Retinal pigment epithelial cell (primary cell): ENCODE results near the gene LIMD2.

Experiments
- DNase-seq: peaks from one replicate; pipeline ENCODE4 v3.0.0-alpha.2; 2010; ENCODE audit warnings: low read depth
- H3K4me3 ChIP-seq: 2 replicates; pipeline ENCODE4 v1.5.1; 2011; ENCODE audit warnings: mild to moderate bottlenecking, low read length, control low read depth, moderate library complexity
- TF ChIP-seq, protein P1 (sequence below): conservative IDR thresholded peaks from 2 replicates; pipeline ENCODE4 v1.5.1; 2011; ENCODE audit warnings: low read depth, low read length, control low read depth, inconsistent platforms

The LIMD2 gene

DNA sequence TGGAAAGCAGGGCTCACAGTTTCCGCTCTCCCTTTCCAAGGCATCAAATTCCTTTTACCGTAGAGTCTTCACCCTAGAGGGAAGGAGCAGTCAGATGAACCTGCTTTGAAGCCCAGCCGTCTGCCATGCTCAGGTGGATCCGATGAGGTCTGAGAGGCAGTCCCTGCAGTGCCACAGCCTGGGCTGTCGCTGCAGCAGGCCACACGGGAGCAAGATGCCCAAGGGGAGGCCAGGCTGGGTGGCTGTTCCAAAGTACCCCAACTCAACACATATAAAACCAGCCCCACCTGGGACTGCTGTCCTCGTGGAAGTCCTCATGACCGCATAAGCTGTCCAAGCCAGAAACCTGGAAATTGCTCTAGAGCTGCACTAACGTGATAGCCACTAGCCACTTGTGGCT lies 4.9 kb upstream of the LIMD2 start:
- TF ChIP-seq, protein P1, sequence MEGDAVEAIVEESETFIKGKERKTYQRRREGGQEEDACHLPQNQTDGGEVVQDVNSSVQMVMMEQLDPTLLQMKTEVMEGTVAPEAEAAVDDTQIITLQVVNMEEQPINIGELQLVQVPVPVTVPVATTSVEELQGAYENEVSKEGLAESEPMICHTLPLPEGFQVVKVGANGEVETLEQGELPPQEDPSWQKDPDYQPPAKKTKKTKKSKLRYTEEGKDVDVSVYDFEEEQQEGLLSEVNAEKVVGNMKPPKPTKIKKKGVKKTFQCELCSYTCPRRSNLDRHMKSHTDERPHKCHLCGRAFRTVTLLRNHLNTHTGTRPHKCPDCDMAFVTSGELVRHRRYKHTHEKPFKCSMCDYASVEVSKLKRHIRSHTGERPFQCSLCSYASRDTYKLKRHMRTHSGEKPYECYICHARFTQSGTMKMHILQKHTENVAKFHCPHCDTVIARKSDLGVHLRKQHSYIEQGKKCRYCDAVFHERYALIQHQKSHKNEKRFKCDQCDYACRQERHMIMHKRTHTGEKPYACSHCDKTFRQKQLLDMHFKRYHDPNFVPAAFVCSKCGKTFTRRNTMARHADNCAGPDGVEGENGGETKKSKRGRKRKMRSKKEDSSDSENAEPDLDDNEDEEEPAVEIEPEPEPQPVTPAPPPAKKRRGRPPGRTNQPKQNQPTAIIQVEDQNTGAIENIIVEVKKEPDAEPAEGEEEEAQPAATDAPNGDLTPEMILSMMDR: no peak
- H3K4me3 ChIP-seq: no peak overlapping the region
- DNase-seq: no peak

DNA sequence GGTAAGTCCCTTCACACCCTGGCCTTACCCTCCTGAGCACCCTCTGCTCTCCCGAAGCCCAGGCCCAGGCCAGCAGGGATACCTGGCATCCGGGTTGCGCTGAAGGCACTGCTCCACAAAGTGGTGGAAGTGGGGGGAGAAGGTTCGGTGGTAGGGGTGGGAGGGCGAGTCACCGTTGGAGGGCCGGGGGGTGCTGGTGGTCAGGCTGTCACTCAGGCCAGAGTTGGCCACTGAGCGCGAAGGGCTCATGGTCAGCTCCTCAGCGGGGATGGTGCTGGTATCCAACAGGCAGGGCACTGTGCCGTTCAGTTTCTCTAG lies 4.3 kb upstream of the LIMD2 start:
- no peak for DNase-seq
- TF ChIP-seq, protein P1: no peak
- H3K4me3 ChIP-seq: no peak overlapping the region

DNA sequence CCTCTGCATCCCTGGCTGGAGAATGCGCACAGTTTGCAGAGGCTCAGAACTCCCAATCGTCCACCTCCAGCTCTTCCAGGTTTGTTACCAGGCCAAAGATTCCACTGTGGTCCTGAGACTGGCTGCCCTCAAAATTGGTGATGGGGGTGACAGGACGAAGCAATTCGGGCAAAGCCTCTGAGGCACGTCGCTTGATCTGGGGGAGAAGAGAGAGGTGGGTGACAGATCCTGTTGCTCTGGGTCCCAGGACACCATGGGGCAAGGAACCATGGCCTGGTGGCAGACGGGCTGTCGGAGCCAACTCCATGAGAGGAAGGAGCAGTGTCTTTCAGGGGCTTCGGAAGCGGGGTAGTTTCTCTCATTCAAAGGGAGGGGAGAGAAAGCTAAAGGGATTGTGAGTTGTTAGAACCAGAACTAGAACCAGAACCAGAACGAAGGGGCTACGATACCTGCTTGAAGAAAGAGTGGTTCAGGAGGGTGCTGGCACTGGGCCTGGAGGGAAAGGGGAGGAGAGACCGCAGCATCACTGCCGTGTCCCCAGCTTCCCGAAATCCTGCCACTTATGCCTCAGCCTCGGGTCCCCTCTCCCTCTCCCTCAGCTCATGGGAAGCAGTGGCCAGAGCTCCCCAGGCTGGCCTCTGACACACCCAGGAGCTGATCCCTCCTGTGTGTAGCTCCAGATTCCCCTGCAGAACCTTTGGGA lies 3.8 kb upstream of the LIMD2 start:
- no peak overlapping the region for H3K4me3 ChIP-seq
- no peak for DNase-seq
- TF ChIP-seq, protein P1: no peak

DNA sequence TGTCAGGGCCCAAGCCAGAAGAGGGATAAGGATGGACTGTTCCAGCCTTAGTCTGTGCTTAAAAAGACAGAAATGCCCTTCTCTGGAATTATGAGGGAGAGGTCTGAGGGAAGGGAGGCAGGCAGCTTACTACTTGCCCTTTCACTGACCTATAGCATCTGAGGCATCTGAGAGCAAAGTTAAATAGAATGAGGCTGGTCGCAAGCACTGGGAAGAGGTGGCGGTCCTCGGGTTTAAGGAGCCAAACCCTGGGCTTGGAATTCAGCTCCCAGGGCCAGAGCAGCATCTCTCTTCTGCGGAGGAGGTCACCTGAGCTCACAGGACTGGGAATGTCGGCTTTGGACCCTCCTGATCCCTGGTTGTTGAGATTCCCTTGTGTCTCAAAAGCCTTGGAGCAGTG lies 3.1 kb upstream of the LIMD2 start:
- H3K4me3 ChIP-seq: no peak overlapping the region
- no peak for DNase-seq

DNA sequence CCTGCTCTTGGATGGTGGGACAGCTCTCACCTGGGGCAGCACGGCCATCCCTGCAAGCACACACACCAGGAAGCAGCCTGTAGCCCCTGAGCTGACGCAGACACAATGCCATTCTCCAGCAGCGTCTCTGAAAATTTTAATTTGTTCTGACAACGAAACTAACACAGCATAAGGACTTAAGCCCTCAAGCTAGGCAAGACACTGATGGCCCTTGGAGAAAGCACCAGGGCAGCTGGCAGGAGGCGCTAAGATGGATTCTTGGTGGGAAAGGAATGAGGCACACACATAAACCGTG lies 2.7 kb upstream of the LIMD2 start:
- no peak overlapping the region for H3K4me3 ChIP-seq
- TF ChIP-seq, protein P1: no peak
- no peak for DNase-seq

More for the DNA sequence above, 3.1 kb upstream of the LIMD2 start:
- TF ChIP-seq, protein P1: no peak

DNA sequence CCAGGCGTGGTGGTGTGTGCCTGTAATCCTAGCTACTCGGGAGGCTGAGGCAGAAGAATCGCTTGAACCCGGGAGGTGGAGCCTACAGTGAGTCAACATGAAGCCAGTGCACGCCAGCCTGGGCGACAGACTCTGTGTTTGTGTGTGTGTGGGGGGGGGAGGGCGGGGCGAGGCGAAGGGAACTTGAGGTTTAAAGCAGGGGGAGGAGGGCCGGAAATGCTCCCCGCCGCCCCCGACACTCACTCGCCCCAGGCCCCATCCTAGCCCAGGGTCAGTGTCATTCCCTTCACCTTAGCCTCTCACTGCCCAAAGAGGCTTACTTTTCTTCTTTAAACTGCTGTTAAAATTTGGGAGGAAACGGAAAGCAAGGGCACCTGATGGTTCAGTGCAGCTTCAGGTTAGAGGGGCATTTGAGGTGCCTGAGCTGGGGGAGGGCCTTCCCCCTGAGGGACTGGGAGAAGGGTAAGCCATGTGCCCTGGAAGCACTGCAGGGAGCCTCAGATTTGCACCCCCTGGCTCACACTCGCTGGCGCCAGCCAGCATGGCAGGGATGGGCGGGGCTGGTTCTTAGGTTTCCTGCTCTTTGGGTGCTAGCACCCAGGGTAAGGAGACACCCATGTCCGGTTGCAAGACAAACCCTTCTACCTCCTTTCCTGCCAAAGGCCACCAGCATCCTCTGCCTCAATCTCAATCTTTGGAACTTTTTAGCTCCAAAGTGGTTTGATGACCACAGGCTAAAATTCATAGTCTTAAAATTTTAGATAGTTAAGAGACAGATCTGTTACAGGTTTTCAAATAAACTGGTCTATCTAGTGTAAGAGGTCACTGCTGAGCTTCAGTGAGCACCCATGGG lies 2.2 kb upstream of the LIMD2 start:
- H3K4me3 ChIP-seq: no peak overlapping the region
- TF ChIP-seq, protein P1: no peak
- DNase-seq: no peak

DNA sequence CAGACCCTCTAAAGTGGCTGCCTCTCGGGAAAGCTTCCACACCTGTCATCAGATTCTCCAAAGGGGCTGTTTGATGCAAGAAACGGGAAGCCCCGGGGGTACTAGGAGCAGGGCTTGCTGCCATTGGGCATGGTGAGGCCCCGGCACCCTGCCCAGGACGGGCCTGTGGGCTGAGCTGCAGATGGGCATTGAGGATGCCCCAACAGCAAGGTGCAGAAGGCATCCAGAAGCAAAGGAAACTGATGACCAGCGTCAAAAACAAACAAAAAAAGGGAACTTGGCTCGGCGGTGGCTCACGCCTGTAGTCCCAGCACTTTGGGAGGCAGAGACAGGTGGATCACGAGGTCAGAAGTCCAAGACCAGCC lies 1.5 kb upstream of the LIMD2 start:
- H3K4me3 ChIP-seq: no peak overlapping the region
- TF ChIP-seq, protein P1: no peak

More for the DNA sequence above, 1.5 kb upstream of the LIMD2 start:
- DNase-seq: no peak
